K562 (cell line): ENCODE measurements around the gene TGFB1I1. TPM values are rescaled to one million over a fixed set of nuclear protein-coding genes. Genes with fewer than 3 reads are reported as not detected.

Experiments
- ARHGAP35 ChIP-seq: fragments of 450-650 bp; IDR thresholded peaks from 2 replicates; pipeline ENCODE4 v1.6.1; 2018; ENCODE audit not compliant: partially characterized antibody
- CXXC5 ChIP-seq: fragments of 250-450 bp; sonication (Bioruptor Pico); IDR thresholded peaks from 2 replicates; pipeline ENCODE4 v1.8.0; 2022; ENCODE audit warnings: inconsistent platforms, mild to moderate bottlenecking, moderate library complexity
- NELFE ChIP-seq: IDR thresholded peaks from 2 replicates; pipeline ENCODE4 v1.6.1; 2011; ENCODE audit warnings: mild to moderate bottlenecking; ENCODE audit not compliant: insufficient read depth, insufficient read length
- OTX1 ChIP-seq: fragments of 450-650 bp; formaldehyde crosslinking; IDR thresholded peaks from 2 replicates; pipeline ENCODE4 v1.4.0; 2022; ENCODE audit warnings: mild to moderate bottlenecking
- PHF20 ChIP-seq: fragments of 450-650 bp; IDR thresholded peaks from 2 replicates; pipeline ENCODE4 v1.6.1; 2018; ENCODE audit not compliant: partially characterized antibody
- PHF8 ChIP-seq: fragments of 200-600 bp; sonication (generic); IDR thresholded peaks from 2 replicates; pipeline ENCODE4 v1.6.1; 2012; ENCODE audit warnings: mixed run types, mild to moderate bottlenecking, inconsistent platforms, low read length, moderate library complexity, borderline replicate concordance
- POU5F1 ChIP-seq: fragments of 150-350 bp; IDR thresholded peaks from 2 replicates; pipeline ENCODE4 v1.6.1; 2014; ENCODE audit warnings: borderline replicate concordance, low read length, low read depth, mild to moderate bottlenecking; ENCODE audit not compliant: partially characterized antibody
- polyA plus RNA-seq, 8 experiments: library from polyadenylated mRNA; depleted of rRNA in 4 of 8; stranded (reverse) in 5 of 8; unstranded in 3 of 8; fragments of >200 nt; fragmentation: Nextera tagmentation in 2 of 8; fragmentation: Illumina TruSeq in 1 of 8; extraction: Ambion mirVana in 2 of 8; extraction: Trizol in 1 of 8; gene quantifications; 2 replicates each; pipeline versions ENCODE4 v1.2.1 to v1.2.3, GENCODE V29; 2011 to 2014; ENCODE audit warnings: inconsistent platforms in 1 of 8, missing spikeins in 1 of 8
- total RNA-seq, 7 experiments: library from RNA; depleted of rRNA in 6 of 7; stranded (reverse); fragments of >200 nt in 6 of 7; fragmentation: Illumina TruSeq in 2 of 7; extraction: Trizol in 2 of 7; gene quantifications; 2 replicates each; pipeline versions ENCODE4 v1.2.1 to v1.2.3, GENCODE V29; 2011 to 2021; ENCODE audit warnings: low replicate concordance in 1 of 7
- TF ChIP-seq, protein P1 (sequence below): fragments of 450-650 bp; IDR thresholded peaks from 2 replicates; pipeline ENCODE4 v1.6.1; 2016; ENCODE audit warnings: mild to moderate bottlenecking, moderate library complexity
- TF ChIP-seq, protein P2 (sequence below), 2 experiments: fragments of 450-650 bp; conservative IDR thresholded peaks; 2 replicates each; pipeline ENCODE4 v1.6.1; 2017; ENCODE audit warnings: mild to moderate bottlenecking in 2 of 2, moderate library complexity in 2 of 2
- TF ChIP-seq, protein P3 (sequence below): conservative IDR thresholded peaks from 2 replicates; pipeline ENCODE4 v1.6.1; 2011; ENCODE audit warnings: low read depth, mild to moderate bottlenecking, low read length; ENCODE audit not compliant: control insufficient read depth
- TF ChIP-seq, protein P4 (sequence below): sonication (generic); formaldehyde crosslinking; IDR thresholded peaks from 2 replicates; pipeline ENCODE4 v1.5.0; 2020; ENCODE audit warnings: missing genetic modification reagents

The TGFB1I1 gene
- total and polyA plus RNA-seq, 9 of the 15 experiments (the other 6 are each of a cell fraction or from before 2014, with no cell fraction given): 0.04 to 0.91 (median 0.19) TPM

DNA sequence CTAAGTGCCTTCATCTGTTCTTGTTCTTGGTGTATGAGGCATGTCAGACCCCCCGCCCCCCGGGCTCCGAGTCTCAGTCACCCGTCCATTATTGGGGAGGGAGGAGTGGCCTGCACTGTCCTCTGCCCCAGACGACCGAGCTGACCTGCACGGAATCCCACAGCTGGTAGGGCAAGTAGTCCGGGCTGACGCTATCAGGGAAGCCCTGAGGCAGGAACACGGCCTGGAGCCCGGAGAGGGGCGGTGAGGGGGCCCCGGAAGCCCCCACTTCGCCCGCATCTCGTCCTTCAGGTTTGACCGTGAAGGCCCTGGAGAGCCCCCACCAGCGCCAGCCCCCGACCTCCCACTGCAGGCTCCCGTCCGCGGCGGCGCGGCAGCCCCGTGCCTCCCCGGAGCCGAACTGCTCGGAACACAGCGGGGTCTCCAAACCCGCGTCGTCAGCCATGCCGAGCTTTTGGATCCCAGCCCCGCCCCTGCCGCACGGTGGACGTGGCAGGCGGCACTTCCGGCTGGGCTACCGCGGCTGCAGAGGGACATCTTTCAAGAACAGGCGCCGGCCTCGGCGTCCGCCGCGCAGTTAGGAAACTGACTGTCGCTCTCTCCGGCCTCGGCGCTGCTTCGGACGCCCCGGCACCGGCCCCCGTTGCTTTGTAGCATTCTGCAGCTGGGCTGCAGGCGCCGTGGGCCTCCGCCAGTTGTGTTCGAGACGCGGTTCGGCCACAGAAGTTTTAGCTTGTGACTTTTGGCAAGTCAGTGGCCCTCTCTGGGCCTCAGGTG is 36.2 kb downstream of the TGFB1I1 start, which contains the start of gene RUSF1 (continued):
- TF ChIP-seq, protein P1, sequence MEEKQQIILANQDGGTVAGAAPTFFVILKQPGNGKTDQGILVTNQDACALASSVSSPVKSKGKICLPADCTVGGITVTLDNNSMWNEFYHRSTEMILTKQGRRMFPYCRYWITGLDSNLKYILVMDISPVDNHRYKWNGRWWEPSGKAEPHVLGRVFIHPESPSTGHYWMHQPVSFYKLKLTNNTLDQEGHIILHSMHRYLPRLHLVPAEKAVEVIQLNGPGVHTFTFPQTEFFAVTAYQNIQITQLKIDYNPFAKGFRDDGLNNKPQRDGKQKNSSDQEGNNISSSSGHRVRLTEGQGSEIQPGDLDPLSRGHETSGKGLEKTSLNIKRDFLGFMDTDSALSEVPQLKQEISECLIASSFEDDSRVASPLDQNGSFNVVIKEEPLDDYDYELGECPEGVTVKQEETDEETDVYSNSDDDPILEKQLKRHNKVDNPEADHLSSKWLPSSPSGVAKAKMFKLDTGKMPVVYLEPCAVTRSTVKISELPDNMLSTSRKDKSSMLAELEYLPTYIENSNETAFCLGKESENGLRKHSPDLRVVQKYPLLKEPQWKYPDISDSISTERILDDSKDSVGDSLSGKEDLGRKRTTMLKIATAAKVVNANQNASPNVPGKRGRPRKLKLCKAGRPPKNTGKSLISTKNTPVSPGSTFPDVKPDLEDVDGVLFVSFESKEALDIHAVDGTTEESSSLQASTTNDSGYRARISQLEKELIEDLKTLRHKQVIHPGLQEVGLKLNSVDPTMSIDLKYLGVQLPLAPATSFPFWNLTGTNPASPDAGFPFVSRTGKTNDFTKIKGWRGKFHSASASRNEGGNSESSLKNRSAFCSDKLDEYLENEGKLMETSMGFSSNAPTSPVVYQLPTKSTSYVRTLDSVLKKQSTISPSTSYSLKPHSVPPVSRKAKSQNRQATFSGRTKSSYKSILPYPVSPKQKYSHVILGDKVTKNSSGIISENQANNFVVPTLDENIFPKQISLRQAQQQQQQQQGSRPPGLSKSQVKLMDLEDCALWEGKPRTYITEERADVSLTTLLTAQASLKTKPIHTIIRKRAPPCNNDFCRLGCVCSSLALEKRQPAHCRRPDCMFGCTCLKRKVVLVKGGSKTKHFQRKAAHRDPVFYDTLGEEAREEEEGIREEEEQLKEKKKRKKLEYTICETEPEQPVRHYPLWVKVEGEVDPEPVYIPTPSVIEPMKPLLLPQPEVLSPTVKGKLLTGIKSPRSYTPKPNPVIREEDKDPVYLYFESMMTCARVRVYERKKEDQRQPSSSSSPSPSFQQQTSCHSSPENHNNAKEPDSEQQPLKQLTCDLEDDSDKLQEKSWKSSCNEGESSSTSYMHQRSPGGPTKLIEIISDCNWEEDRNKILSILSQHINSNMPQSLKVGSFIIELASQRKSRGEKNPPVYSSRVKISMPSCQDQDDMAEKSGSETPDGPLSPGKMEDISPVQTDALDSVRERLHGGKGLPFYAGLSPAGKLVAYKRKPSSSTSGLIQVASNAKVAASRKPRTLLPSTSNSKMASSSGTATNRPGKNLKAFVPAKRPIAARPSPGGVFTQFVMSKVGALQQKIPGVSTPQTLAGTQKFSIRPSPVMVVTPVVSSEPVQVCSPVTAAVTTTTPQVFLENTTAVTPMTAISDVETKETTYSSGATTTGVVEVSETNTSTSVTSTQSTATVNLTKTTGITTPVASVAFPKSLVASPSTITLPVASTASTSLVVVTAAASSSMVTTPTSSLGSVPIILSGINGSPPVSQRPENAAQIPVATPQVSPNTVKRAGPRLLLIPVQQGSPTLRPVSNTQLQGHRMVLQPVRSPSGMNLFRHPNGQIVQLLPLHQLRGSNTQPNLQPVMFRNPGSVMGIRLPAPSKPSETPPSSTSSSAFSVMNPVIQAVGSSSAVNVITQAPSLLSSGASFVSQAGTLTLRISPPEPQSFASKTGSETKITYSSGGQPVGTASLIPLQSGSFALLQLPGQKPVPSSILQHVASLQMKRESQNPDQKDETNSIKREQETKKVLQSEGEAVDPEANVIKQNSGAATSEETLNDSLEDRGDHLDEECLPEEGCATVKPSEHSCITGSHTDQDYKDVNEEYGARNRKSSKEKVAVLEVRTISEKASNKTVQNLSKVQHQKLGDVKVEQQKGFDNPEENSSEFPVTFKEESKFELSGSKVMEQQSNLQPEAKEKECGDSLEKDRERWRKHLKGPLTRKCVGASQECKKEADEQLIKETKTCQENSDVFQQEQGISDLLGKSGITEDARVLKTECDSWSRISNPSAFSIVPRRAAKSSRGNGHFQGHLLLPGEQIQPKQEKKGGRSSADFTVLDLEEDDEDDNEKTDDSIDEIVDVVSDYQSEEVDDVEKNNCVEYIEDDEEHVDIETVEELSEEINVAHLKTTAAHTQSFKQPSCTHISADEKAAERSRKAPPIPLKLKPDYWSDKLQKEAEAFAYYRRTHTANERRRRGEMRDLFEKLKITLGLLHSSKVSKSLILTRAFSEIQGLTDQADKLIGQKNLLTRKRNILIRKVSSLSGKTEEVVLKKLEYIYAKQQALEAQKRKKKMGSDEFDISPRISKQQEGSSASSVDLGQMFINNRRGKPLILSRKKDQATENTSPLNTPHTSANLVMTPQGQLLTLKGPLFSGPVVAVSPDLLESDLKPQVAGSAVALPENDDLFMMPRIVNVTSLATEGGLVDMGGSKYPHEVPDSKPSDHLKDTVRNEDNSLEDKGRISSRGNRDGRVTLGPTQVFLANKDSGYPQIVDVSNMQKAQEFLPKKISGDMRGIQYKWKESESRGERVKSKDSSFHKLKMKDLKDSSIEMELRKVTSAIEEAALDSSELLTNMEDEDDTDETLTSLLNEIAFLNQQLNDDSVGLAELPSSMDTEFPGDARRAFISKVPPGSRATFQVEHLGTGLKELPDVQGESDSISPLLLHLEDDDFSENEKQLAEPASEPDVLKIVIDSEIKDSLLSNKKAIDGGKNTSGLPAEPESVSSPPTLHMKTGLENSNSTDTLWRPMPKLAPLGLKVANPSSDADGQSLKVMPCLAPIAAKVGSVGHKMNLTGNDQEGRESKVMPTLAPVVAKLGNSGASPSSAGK: 0 out of 2 replicates have a peak, but pooled peaks have one; percentile 14
- TF ChIP-seq, protein P2, sequence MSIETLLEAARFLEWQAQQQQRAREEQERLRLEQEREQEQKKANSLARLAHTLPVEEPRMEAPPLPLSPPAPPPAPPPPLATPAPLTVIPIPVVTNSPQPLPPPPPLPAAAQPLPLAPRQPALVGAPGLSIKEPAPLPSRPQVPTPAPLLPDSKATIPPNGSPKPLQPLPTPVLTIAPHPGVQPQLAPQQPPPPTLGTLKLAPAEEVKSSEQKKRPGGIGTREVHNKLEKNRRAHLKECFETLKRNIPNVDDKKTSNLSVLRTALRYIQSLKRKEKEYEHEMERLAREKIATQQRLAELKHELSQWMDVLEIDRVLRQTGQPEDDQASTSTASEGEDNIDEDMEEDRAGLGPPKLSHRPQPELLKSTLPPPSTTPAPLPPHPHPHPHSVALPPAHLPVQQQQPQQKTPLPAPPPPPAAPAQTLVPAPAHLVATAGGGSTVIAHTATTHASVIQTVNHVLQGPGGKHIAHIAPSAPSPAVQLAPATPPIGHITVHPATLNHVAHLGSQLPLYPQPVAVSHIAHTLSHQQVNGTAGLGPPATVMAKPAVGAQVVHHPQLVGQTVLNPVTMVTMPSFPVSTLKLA (conservative IDR thresholded peaks at IDR 0.05): peak; percentile 63 to 90; a peak in 3 of 4 replicates
- no peak for TF ChIP-seq NELFE
- TF ChIP-seq PHF8: peak; percentile 93
- peak; percentile 57 for TF ChIP-seq PHF20
- no peak for TF ChIP-seq OTX1
- TF ChIP-seq CXXC5: peak; percentile 91
- TF ChIP-seq POU5F1: peak; percentile 91
- TF ChIP-seq, protein P3, sequence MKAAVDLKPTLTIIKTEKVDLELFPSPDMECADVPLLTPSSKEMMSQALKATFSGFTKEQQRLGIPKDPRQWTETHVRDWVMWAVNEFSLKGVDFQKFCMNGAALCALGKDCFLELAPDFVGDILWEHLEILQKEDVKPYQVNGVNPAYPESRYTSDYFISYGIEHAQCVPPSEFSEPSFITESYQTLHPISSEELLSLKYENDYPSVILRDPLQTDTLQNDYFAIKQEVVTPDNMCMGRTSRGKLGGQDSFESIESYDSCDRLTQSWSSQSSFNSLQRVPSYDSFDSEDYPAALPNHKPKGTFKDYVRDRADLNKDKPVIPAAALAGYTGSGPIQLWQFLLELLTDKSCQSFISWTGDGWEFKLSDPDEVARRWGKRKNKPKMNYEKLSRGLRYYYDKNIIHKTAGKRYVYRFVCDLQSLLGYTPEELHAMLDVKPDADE: peak; percentile 87
- TF ChIP-seq ARHGAP35: no peak
- TF ChIP-seq, protein P4, sequence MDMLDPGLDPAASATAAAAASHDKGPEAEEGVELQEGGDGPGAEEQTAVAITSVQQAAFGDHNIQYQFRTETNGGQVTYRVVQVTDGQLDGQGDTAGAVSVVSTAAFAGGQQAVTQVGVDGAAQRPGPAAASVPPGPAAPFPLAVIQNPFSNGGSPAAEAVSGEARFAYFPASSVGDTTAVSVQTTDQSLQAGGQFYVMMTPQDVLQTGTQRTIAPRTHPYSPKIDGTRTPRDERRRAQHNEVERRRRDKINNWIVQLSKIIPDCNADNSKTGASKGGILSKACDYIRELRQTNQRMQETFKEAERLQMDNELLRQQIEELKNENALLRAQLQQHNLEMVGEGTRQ: no peak
